ENCODE results near the gene MTMR3. TPM values are rescaled to one million over a fixed set of nuclear protein-coding genes. Genes with fewer than 3 reads are reported as not detected.

MTMR3 gene
- total and polyA plus RNA-seq, 9 donors = 21.4 to 66.2 (median 47.8) TPM

DNA sequence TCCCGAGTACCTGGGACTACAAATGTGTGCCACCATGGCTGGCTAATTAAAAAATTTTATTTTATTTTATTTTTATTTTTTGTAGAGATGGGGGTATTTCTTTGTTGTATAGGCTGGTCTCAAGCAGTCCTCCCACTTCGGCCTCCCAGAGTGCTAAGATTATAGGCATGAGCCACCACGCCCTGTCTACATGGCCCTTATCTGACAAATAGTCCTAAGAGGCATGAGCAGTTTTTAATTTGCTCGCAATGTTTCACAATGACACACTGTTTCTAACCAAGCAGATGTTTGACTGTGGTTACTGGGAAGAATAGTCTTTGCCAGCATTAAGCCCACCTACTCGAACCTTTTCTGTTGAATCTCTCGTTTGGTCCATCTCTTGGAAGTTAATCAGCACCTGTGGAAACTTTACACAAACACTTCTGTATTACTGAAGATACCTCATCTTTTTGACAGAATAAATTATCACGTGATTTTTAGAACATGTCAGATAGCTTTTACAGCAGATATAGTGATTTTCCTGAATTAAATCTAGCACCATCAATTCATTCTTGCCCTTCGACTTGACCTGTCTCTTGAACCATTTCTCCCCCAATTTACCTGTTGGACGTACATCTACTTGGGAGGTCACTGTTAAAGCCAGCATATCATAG lies 71.4 kb downstream of the MTMR3 start:
- TF ChIP-seq POLR2A (IDR thresholded peaks at IDR 0.05) = no peak
- no peak for TF ChIP-seq EP300 (IDR thresholded peaks at IDR 0.05)
- TF ChIP-seq, protein P1, sequence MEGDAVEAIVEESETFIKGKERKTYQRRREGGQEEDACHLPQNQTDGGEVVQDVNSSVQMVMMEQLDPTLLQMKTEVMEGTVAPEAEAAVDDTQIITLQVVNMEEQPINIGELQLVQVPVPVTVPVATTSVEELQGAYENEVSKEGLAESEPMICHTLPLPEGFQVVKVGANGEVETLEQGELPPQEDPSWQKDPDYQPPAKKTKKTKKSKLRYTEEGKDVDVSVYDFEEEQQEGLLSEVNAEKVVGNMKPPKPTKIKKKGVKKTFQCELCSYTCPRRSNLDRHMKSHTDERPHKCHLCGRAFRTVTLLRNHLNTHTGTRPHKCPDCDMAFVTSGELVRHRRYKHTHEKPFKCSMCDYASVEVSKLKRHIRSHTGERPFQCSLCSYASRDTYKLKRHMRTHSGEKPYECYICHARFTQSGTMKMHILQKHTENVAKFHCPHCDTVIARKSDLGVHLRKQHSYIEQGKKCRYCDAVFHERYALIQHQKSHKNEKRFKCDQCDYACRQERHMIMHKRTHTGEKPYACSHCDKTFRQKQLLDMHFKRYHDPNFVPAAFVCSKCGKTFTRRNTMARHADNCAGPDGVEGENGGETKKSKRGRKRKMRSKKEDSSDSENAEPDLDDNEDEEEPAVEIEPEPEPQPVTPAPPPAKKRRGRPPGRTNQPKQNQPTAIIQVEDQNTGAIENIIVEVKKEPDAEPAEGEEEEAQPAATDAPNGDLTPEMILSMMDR (IDR thresholded peaks at IDR 0.05) = no peak
- Histone ChIP-seq H3K4me3 (no peak overlapping the region), H3K4me1 (ENCODE audit: insufficient read depth) (peaks cover 4% of the 10 kb centered on the region), H3K27ac (no peak overlapping the region), H3K9me3 (no peaks in the 10 kb centered on the region), H3K36me3 (no peaks in the 10 kb centered on the region), H3K27me3 (no peaks in the 10 kb centered on the region)
- intact Hi-C loops (cut with DNase I) = no loop called here
- DNase-seq = no peak
- 94 to 96% (median 95%) methylated on average over 9 of the region's 9 CpGs for WGBS, 3 donors

GRCh38 chr22:29956680-29957079 lies 73.7 kb downstream of the MTMR3 start:
- WGBS, 3 donors = 86 to 100% (median 94%) methylated on average over 1 of the region's 1 CpG
- intact Hi-C loops (cut with DNase I) = no loop called here
- TF ChIP-seq POLR2A (IDR thresholded peaks at IDR 0.05) (no peak), EP300 (IDR thresholded peaks at IDR 0.05) (no peak)
- TF ChIP-seq, protein P1 (IDR thresholded peaks at IDR 0.05) = no peak
- H3K4me3 ChIP-seq = no peak overlapping the region
- H3K9me3 ChIP-seq = no peaks in the 10 kb centered on the region
- no peaks in the 10 kb centered on the region for H3K27me3 ChIP-seq
- no peaks in the 10 kb centered on the region for H3K36me3 ChIP-seq
- peaks cover 2% of the 10 kb centered on the region for H3K4me1 ChIP-seq (ENCODE audit: insufficient read depth)
- H3K27ac ChIP-seq = no peak overlapping the region
- no peak for DNase-seq

DNA sequence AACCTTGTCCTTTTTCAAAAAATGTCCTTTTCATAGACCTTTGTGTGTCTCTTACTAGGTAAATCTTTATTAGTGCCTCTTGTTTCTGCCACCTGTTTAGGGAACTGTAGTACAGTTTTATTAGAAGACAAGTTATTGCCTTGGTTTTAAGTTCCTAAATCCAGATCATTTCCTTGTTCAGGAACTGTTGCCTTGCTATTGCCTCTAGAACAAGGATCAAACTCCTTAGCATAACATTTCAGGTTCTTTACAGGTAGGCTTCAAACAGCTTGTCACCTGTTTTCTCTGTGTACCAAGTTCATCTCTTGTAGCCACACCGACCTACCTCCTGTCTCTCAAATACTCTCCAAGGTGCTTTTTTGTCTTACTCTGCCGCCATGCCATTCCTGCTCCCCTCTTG lies 75.2 kb downstream of the MTMR3 start:
- intact Hi-C loops (cut with DNase I) = no loop called here
- no peaks in the 10 kb centered on the region for H3K27me3 ChIP-seq
- no peak for DNase-seq
- H3K4me3 ChIP-seq = no peak overlapping the region
- no peaks in the 10 kb centered on the region for H3K9me3 ChIP-seq
- no peak for TF ChIP-seq POLR2A (IDR thresholded peaks at IDR 0.05)
- TF ChIP-seq, protein P1 (IDR thresholded peaks at IDR 0.05) = no peak
- no peaks in the 10 kb centered on the region for H3K36me3 ChIP-seq
- no peaks in the 10 kb centered on the region for H3K4me1 ChIP-seq (ENCODE audit: insufficient read depth)
- H3K27ac ChIP-seq = no peak overlapping the region
- 93 to 97% (median 94%) methylated on average over 2 of the region's 2 CpGs for whole genome bisulfite sequencing, 3 donors

DNA sequence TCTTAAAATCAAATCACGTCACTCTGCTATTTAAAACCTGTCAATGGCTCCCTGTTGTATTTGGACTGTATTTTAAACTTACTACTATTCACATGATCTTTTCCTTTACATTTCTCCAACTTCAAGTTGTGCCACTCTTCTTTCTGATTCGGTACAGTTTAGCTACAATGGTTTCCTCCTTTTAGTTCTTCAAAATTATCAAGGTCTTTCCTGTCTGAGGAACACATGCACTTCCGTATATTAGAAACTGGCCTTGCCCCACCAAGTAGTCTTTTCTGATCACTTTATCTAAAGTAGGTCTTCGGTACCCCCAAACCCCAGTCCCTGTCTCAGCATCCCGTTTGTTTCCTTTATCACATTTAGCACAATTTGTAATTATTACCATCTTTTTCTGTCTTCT lies 81.8 kb downstream of the MTMR3 start:
- Histone ChIP-seq H3K4me3 (no peak overlapping the region), H3K9me3 (no peaks in the 10 kb centered on the region), H3K4me1 (ENCODE audit: insufficient read depth) (no peaks in the 10 kb centered on the region), H3K36me3 (no peaks in the 10 kb centered on the region), H3K27ac (no peak overlapping the region), H3K27me3 (no peaks in the 10 kb centered on the region)
- WGBS, 3 donors = 76 to 84% (median 81%) methylated on average over 5 of the region's 5 CpGs
- TF ChIP-seq POLR2A (IDR thresholded peaks at IDR 0.05) = no peak
- intact Hi-C loops (cut with DNase I) = no loop called here
- DNase-seq = no peak

DNA sequence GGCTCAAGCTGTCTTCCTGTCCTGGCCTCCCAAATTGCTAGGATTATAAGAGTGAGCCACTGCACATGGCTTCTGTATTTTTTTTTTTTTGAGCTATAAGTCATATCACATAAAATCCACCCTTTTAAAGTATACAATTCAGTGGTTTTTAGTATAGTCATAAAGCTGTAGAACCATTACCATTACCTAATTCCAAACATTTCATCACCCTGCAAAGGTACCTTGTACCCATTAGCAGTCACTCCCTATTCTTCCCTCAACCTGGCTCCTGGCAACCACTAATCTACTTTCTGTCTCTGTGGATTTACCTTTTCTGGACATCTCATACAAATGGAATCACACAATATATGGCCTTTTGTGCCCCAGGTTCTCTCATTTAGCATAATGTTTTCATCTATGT lies 84.5 kb downstream of the MTMR3 start:
- no peaks in the 10 kb centered on the region for H3K4me1 ChIP-seq (ENCODE audit: insufficient read depth)
- H3K27me3 ChIP-seq = no peaks in the 10 kb centered on the region
- no peaks in the 10 kb centered on the region for H3K36me3 ChIP-seq
- intact Hi-C loops (cut with DNase I) = no loop called here
- TF ChIP-seq, protein P1 (IDR thresholded peaks at IDR 0.05) = no peak
- TF ChIP-seq EP300 (IDR thresholded peaks at IDR 0.05) = no peak
- no peak for TF ChIP-seq POLR2A (IDR thresholded peaks at IDR 0.05)
- H3K9me3 ChIP-seq = no peaks in the 10 kb centered on the region
- no peak overlapping the region for H3K27ac ChIP-seq
- no peak for DNase-seq
- H3K4me3 ChIP-seq = no peak overlapping the region
